Measurements from ENCODE around the gene PIP5KL1. TPM values are rescaled to one million over a fixed set of nuclear protein-coding genes. Genes with fewer than 3 reads are reported as not detected.
A peak's percentile ranks its signal among the peaks of the same experiment; 100 is the strongest.

Gene PIP5KL1
- total and polyA plus RNA-seq, 8 donors: 0.80 to 2.5 (median 1.2) TPM

GRCh38 chr9:127878001-127878651, 52.5 kb downstream of the PIP5KL1 start:
- no peak for FAIRE-seq
- Histone ChIP-seq H3K4me1 (peaks cover 0 to 8% (median 0%) of the 10 kb centered on the region in 3 donors), H3K4me3 (peak overlapping the region; percentile 36 to 67 (median 46)), H3K36me3 (no peaks in the 10 kb centered on the region), H3K9me3 (no peaks in the 10 kb centered on the region), H3K27me3 (no peaks in the 10 kb centered on the region), H3K27ac (peak overlapping the region in 3 of 4 donors; percentile 9 to 30 (median 12))
- intact Hi-C loops (cut with DNase I): no loop called here
- WGBS, 2 donors: 28 to 29% methylated on average over 18 of the region's 18 CpGs
- peak in 2 of 6 donors; percentile 59 to 64 for DNase-seq
- ATAC-seq: peak; percentile 2 to 11 (median 6)
- no peak for TF ChIP-seq CTCF (IDR thresholded peaks at IDR 0.05)

GRCh38 chr9:127877566-127877998, 53.0 kb downstream of the PIP5KL1 start, which contains the start of gene AK1:
TSS of gene AK1 (minus strand) at chr9:127877675. CDS start at chr9:127874617, 3,058 bp downstream.
- H3K27ac ChIP-seq: peak within 1 kb of the TSS in 3 of 4 donors; percentile 9 to 30 (median 12)

GRCh38 chr9:127876764-127877562, 53.6 kb downstream of the PIP5KL1 start:
- peaks cover 0 to 8% (median 0%) of the 10 kb centered on the region in 3 donors for H3K4me1 ChIP-seq
- intact Hi-C loops (cut with DNase I): no loop called here
- H3K36me3 ChIP-seq: no peaks in the 10 kb centered on the region
- H3K9me3 ChIP-seq: no peaks in the 10 kb centered on the region
- H3K4me3 ChIP-seq: peak overlapping the region; percentile 36 to 67 (median 46)
- FAIRE-seq (no peak), ATAC-seq (peak; percentile 18 to 45 (median 31)), DNase-seq (peak in 2 of 6 donors; percentile 62 to 71)
- 22 to 27% methylated on average over 26 of the region's 26 CpGs for WGBS, 2 donors
- H3K27ac ChIP-seq: no peak overlapping the region
- H3K27me3 ChIP-seq: no peaks in the 10 kb centered on the region
- TF ChIP-seq CTCF (IDR thresholded peaks at IDR 0.05): no peak

More at GRCh38 chr9:127877566-127877998, 53.0 kb downstream of the PIP5KL1 start, which contains the start of gene AK1:
- H3K4me3 ChIP-seq: peak within 1 kb of the TSS; percentile 36 to 67 (median 46)
- DNase-seq (peak; percentile 76 to 95 (median 84)), ATAC-seq (peak; percentile 88 to 93 (median 90)), FAIRE-seq (no peak)
- TF ChIP-seq CTCF (IDR thresholded peaks at IDR 0.05): no peak
- WGBS, 2 donors: 1 to 2% methylated on average over 44 of the region's 44 CpGs
- H3K9me3 ChIP-seq: no peaks in the 10 kb centered on the region
- no peaks in the 10 kb centered on the region for H3K36me3 ChIP-seq
- intact Hi-C loops (cut with DNase I): no loop called here
- peaks cover 0 to 8% (median 0%) of the 10 kb centered on the region in 3 donors for H3K4me1 ChIP-seq
- H3K27me3 ChIP-seq: no peaks in the 10 kb centered on the region

- FAIRE-seq (no peak), DNase-seq (peak in 2 of 6 donors; percentile 17 to 51), ATAC-seq (no peak)
- intact Hi-C loops (cut with DNase I): no loop called here
- Histone ChIP-seq H3K27me3 (no peaks in the 10 kb centered on the region), H3K9me3 (no peaks in the 10 kb centered on the region), H3K4me1 (peaks cover 0 to 8% (median 0%) of the 10 kb centered on the region in 3 donors), H3K27ac (no peak overlapping the region), H3K4me3 (no peak overlapping the region), H3K36me3 (no peaks in the 10 kb centered on the region)
- 68 to 69% methylated on average over 13 to 14 of the region's 14 CpGs for WGBS, 2 donors
- TF ChIP-seq CTCF (IDR thresholded peaks at IDR 0.05): no peak
Measured at GRCh38 chr9:127876026-127876763, 54.4 kb downstream of the PIP5KL1 start.
